SU-DHL-6 (cell line): ENCODE measurements around the gene LUC7L.

ENCODE experiments used
- H2AFZ ChIP-seq: fragments of 200-600 bp; sonication (generic); 2 replicates; pipeline ENCODE4 v1.6.1; 2014; ENCODE audit warnings: low read depth, mild to moderate bottlenecking, moderate library complexity, mixed read lengths, antibody characterized with exemption, low read length; ENCODE audit not compliant: severe bottlenecking
- H3F3A ChIP-seq: fragments of 200-600 bp; shearing (Covaris generic); 2 replicates; pipeline ENCODE4 v1.6.0; 2016; ENCODE audit warnings: antibody characterized with exemption, mild to moderate bottlenecking; ENCODE audit not compliant: insufficient read depth
- H3K27ac ChIP-seq: fragments of 200-600 bp; sonication (generic); 2 replicates; pipeline ENCODE4 v1.5.1; 2016; ENCODE audit warnings: low read depth, mild to moderate bottlenecking, low read length, moderate library complexity, mixed read lengths
- H3K27me3 ChIP-seq: fragments of 200-600 bp; sonication (generic), shearing (Covaris generic); 2 replicates; pipeline ENCODE4 v1.6.0; 2014; ENCODE audit warnings: mild to moderate bottlenecking, low read length
- H3K36me3 ChIP-seq: fragments of 200-600 bp; sonication (generic); 2 replicates; pipeline ENCODE4 v1.6.1; 2014; ENCODE audit warnings: mild to moderate bottlenecking, low read length, mixed read lengths
- H3K4me2 ChIP-seq: fragments of 300-600, 200-600 bp; shearing (Covaris generic), sonication (generic); 2 replicates; pipeline ENCODE4 v1.6.0; 2014; ENCODE audit warnings: low read length, low read depth, mild to moderate bottlenecking; ENCODE audit not compliant: poor library complexity, severe bottlenecking
- H3K4me3 ChIP-seq: fragments of 200-600 bp; sonication (generic); 2 replicates; pipeline ENCODE4 v1.5.1; 2014; ENCODE audit warnings: antibody characterized with exemption, low read length, mild to moderate bottlenecking, mixed read lengths; ENCODE audit not compliant: insufficient read depth, poor library complexity, severe bottlenecking
- H3K79me2 ChIP-seq: fragments of 200-600 bp; sonication (generic); 2 replicates; pipeline ENCODE4 v1.6.1; 2014; ENCODE audit warnings: mild to moderate bottlenecking, low read length, moderate library complexity; ENCODE audit not compliant: insufficient read depth
- H3K9ac ChIP-seq: fragments of 200-600 bp; sonication (generic); 2 replicates; pipeline ENCODE4 v1.7.0; 2014; ENCODE audit warnings: mild to moderate bottlenecking, low read length
- H3K9me2 ChIP-seq: fragments of 200-600 bp; sonication (generic); replicated peaks from 2 replicates; pipeline ENCODE4 v1.6.1; 2014; ENCODE audit warnings: low read length; ENCODE audit not compliant: insufficient read depth
- H3K9me3 ChIP-seq: fragments of 200-600 bp; sonication (generic); 2 replicates; pipeline ENCODE4 v1.6.1; 2014; ENCODE audit warnings: low read length, mixed read lengths; ENCODE audit not compliant: insufficient read depth
- H4K20me1 ChIP-seq: fragments of 200-600 bp; sonication (generic); 2 replicates; pipeline ENCODE4 v1.6.1; 2014; ENCODE audit warnings: low read depth, mild to moderate bottlenecking, antibody characterized with exemption, low read length, moderate library complexity, mixed read lengths
- EZH2phosphoT487 ChIP-seq: fragments of 200-600 bp; sonication (generic), shearing (Covaris generic); conservative IDR thresholded peaks from 2 replicates; pipeline ENCODE4 v1.6.1; 2018; ENCODE audit warnings: mild to moderate bottlenecking, antibody characterized with exemption, low read length, moderate library complexity, mixed read lengths
- TF ChIP-seq, protein P1 (sequence below): fragments of 200-600 bp; sonication (generic); IDR thresholded peaks from one replicate; pipeline ENCODE4 v1.5.1; 2017; ENCODE audit warnings: antibody characterized with exemption, mild to moderate bottlenecking, low read length, moderate library complexity; ENCODE audit not compliant: insufficient read depth, poor library complexity, severe bottlenecking

Gene LUC7L, protein sequence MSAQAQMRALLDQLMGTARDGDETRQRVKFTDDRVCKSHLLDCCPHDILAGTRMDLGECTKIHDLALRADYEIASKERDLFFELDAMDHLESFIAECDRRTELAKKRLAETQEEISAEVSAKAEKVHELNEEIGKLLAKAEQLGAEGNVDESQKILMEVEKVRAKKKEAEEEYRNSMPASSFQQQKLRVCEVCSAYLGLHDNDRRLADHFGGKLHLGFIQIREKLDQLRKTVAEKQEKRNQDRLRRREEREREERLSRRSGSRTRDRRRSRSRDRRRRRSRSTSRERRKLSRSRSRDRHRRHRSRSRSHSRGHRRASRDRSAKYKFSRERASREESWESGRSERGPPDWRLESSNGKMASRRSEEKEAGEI

DNA sequence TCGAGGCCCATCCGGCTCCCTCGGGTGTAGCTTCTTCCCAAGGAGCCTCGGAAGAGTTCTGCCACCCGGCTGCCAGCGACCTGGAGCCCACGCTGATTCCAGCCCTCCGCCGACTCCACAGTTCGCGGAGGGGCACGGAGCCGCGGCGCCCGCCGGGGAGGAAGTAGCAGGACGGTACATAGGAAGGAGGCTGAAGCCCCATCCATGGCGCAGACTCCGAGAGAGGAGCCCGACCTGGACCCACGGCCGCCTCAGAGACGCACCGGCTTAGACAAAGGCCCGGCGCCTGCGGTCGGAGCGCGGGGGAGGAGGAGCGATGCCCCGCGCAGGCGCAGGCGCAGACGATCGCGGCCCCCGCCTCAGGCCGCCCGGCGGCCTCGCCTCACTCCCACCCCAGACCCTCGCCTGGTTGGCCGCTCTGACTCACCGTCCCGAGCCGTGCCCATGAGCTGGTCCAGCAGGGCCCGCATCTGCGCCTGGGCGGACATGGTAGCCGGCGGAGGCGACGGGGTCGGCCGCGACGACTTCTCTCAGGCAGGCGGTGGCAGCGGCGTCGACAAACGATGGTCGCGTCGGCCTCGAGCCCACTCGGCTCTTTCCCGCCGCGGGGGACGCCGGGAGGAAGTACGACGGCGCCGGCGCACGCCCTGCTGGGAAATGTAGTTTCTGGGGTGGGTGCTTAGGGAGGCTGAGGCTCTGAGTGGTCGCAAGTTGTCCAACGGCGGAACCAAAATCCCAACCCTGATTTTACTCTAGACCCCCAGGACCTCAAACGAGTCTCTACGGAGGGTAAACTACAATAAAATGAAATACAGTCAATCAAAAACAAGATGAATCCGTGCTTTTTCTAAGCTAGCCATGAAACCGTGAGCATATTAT lies at the start of gene LUC7L:
TSS of gene LUC7L (minus strand) at position 598 of the 879 bp plus-strand sequence. CDS start at position 488, 110 bp downstream.
- H3K9me2 ChIP-seq: no peaks in the 10 kb centered on the region
- H4K20me1 ChIP-seq: peaks cover 16% of the 10 kb centered on the region
- no peaks in the 10 kb centered on the region for H3F3A ChIP-seq
- H3K9me3 ChIP-seq: no peaks in the 10 kb centered on the region
- H2AFZ ChIP-seq: peak within 1 kb of the TSS; percentile 68
- peak within 1 kb of the TSS; percentile 93 for H3K4me2 ChIP-seq
- H3K79me2 ChIP-seq: peaks cover 37% of the 10 kb centered on the region
- peaks cover 21% of the 10 kb centered on the region for H3K36me3 ChIP-seq
- H3K9ac ChIP-seq: peak within 1 kb of the TSS; percentile 92
- no peaks in the 10 kb centered on the region for H3K27me3 ChIP-seq
- TF ChIP-seq EZH2phosphoT487: no peak
- TF ChIP-seq, protein P1, sequence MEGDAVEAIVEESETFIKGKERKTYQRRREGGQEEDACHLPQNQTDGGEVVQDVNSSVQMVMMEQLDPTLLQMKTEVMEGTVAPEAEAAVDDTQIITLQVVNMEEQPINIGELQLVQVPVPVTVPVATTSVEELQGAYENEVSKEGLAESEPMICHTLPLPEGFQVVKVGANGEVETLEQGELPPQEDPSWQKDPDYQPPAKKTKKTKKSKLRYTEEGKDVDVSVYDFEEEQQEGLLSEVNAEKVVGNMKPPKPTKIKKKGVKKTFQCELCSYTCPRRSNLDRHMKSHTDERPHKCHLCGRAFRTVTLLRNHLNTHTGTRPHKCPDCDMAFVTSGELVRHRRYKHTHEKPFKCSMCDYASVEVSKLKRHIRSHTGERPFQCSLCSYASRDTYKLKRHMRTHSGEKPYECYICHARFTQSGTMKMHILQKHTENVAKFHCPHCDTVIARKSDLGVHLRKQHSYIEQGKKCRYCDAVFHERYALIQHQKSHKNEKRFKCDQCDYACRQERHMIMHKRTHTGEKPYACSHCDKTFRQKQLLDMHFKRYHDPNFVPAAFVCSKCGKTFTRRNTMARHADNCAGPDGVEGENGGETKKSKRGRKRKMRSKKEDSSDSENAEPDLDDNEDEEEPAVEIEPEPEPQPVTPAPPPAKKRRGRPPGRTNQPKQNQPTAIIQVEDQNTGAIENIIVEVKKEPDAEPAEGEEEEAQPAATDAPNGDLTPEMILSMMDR: no peak
- peak within 1 kb of the TSS; percentile 83 for H3K4me3 ChIP-seq
- peak within 1 kb of the TSS; percentile 67 for H3K27ac ChIP-seq

DNA sequence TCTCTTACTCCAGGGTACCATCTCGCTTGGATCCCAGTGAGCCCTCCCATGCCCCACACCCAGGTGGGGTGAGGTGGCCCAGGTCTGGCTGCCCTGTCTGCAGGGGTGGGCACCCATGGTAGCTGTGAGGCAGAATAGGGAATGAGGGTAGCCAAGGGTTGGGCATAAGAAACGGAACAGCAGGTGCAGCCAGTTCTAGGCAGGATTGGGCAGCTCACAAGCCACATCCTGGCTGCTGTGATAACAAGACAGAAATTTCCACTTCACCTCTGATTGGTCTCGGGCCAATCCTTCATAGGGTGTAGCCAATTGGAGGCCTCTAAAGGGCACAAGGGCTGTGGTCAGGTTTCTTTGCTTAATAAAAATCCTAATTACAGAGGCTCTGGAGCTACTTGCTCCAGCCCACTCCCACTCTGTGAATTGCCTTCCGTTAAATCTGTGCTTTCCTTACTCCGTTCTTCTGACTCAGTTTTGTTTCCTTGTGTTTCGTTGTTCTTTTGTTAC lies 49.7 kb upstream of the LUC7L start:
- Histone ChIP-seq H3K27ac (no peak overlapping the region), H3K4me3 (no peak overlapping the region), H3F3A (no peaks in the 10 kb centered on the region), H3K36me3 (no peaks in the 10 kb centered on the region), H3K9me2 (no peaks in the 10 kb centered on the region), H3K27me3 (no peaks in the 10 kb centered on the region), H3K9me3 (no peaks in the 10 kb centered on the region), H2AFZ (no peak overlapping the region), H3K79me2 (no peaks in the 10 kb centered on the region), H4K20me1 (no peaks in the 10 kb centered on the region), H3K4me2 (no peak overlapping the region), H3K9ac (no peak overlapping the region)
- TF ChIP-seq, protein P1: no peak
- no peak for TF ChIP-seq EZH2phosphoT487

DNA sequence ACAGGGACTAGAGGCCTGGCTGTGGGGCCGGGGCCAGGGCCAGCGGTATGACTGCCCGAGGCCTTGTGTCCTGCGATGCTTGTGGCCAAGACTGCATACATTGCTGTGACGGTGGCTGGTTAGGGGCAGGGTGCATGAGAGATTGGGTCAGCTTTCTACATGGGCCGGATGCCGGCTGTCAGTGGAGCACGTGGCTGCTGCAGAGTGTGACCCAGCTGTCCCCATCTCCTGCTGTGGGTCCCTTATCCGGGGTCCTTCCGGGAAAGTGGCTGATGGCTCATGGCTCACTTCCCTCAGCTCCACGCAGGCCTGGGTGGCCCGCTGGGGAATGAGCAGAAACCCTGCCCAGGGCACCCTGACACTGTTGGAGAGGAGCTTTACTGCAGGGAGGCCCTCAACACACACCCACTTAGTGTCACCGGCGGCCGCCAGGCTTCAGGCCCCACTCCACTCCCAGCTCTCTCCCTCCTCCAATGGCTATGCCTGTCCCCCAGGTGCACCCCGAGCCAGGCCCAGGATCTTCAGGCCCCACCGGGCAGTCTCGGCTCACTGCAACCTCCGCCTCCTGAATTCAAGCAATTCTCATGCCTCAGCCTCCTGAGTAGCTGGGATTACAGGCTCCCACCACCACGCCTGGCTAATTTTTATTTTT lies 47.3 kb upstream of the LUC7L start:
- Histone ChIP-seq H3K79me2 (no peaks in the 10 kb centered on the region), H3K27me3 (no peaks in the 10 kb centered on the region)
- TF ChIP-seq, protein P1: no peak
- no peak for TF ChIP-seq EZH2phosphoT487

More for the DNA sequence above, 47.3 kb upstream of the LUC7L start:
- no peak overlapping the region for H3K9ac ChIP-seq
- H2AFZ ChIP-seq: no peak overlapping the region
- H3K27ac ChIP-seq: no peak overlapping the region
- no peaks in the 10 kb centered on the region for H4K20me1 ChIP-seq
- no peaks in the 10 kb centered on the region for H3K9me3 ChIP-seq
- no peak overlapping the region for H3K4me3 ChIP-seq
- H3F3A ChIP-seq: no peaks in the 10 kb centered on the region
- H3K4me2 ChIP-seq: no peak overlapping the region
- no peaks in the 10 kb centered on the region for H3K36me3 ChIP-seq
- H3K9me2 ChIP-seq: no peaks in the 10 kb centered on the region
